Ishikawa (cell line): Measurements from ENCODE around the gene SERPINB7.

Source experiments
- EP300 ChIP-seq: IDR thresholded peaks from 2 replicates; pipeline ENCODE4 v1.6.1; 2012; ENCODE audit warnings: borderline replicate concordance
- NFIC ChIP-seq: IDR thresholded peaks from 2 replicates; pipeline ENCODE4 v1.6.1; 2012
- RAD21 ChIP-seq: IDR thresholded peaks from 2 replicates; pipeline ENCODE4 v1.6.1; 2012; ENCODE audit warnings: low read depth
- REST ChIP-seq: IDR thresholded peaks from 2 replicates; pipeline ENCODE4 v1.6.1; 2012; ENCODE audit warnings: low read depth, mild to moderate bottlenecking
- TAF1 ChIP-seq: IDR thresholded peaks from 2 replicates; pipeline ENCODE4 v1.6.1; 2012; ENCODE audit warnings: low read depth, mild to moderate bottlenecking
- TCF12 ChIP-seq: IDR thresholded peaks from 2 replicates; pipeline ENCODE4 v1.6.1; 2012; ENCODE audit warnings: low read depth
- YY1 ChIP-seq: IDR thresholded peaks from 2 replicates; pipeline ENCODE4 v1.6.1; 2012; ENCODE audit warnings: low read depth

- TF ChIP-seq TCF12 (no peak), RAD21 (no peak), TAF1 (no peak), REST (no peak), YY1 (no peak), NFIC (no peak), EP300 (no peak)
These were observed 49.3 kb upstream of the SERPINB7 start for GRCh38 chr18:63725682-63726480.
